ENCODE data around the gene IFNA7.
"Not testable (repeated sequence)": the region's sequence is repeated elsewhere in the genome, so short reads cannot be mapped to it uniquely, and the experiment has no call there.

IFNA7 gene

DNA sequence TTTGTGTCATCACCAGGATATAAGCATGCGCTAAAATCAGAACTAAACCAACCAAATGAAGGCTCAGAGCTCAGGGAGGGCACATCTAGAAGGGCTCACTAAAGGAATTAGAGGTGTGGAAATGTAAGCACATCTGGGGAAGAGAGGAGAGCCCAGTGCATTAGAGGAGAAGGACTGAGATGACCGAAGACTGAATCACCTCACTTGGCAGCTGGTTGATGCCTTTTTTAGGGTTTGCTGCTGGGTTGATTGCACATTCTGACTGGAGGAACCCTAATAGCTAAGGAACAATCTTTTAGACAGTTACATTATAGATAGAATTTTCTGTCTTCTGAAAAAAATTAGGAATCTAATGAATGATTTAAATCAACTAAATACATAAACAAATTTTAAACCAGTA lies 27.3 kb downstream of the IFNA7 start:
- no peaks in the 10 kb centered on the region for H3K27me3 ChIP-seq
- intact Hi-C loops (cut with DNase I; ENCODE audit: low total_unique reads), result no loop called here
- no peaks in the 10 kb centered on the region for H3K36me3 ChIP-seq
- no peak overlapping the region for H3K27ac ChIP-seq
- DNase-seq, result no peak
- TF ChIP-seq, protein P1, sequence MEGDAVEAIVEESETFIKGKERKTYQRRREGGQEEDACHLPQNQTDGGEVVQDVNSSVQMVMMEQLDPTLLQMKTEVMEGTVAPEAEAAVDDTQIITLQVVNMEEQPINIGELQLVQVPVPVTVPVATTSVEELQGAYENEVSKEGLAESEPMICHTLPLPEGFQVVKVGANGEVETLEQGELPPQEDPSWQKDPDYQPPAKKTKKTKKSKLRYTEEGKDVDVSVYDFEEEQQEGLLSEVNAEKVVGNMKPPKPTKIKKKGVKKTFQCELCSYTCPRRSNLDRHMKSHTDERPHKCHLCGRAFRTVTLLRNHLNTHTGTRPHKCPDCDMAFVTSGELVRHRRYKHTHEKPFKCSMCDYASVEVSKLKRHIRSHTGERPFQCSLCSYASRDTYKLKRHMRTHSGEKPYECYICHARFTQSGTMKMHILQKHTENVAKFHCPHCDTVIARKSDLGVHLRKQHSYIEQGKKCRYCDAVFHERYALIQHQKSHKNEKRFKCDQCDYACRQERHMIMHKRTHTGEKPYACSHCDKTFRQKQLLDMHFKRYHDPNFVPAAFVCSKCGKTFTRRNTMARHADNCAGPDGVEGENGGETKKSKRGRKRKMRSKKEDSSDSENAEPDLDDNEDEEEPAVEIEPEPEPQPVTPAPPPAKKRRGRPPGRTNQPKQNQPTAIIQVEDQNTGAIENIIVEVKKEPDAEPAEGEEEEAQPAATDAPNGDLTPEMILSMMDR (IDR thresholded peaks at IDR 0.05), result no peak
- no peaks in the 10 kb centered on the region for H3K9me3 ChIP-seq
- no peak overlapping the region for H3K4me3 ChIP-seq
- no peaks in the 10 kb centered on the region for H3K4me1 ChIP-seq

GRCh38 chr9:21172156-21172555 lies 29.8 kb downstream of the IFNA7 start:
- H3K27ac ChIP-seq, result no peak overlapping the region
- no peaks in the 10 kb centered on the region for H3K27me3 ChIP-seq
- TF ChIP-seq, protein P1 (IDR thresholded peaks at IDR 0.05), result no peak
- H3K4me3 ChIP-seq, result no peak overlapping the region
- H3K4me1 ChIP-seq, result no peaks in the 10 kb centered on the region
- no peaks in the 10 kb centered on the region for H3K9me3 ChIP-seq
- DNase-seq, result no peak
- H3K36me3 ChIP-seq, result no peaks in the 10 kb centered on the region
- intact Hi-C loops (cut with DNase I; ENCODE audit: low total_unique reads), result no loop called here

GRCh38 chr9:21171351-21171750 lies 30.7 kb downstream of the IFNA7 start:
- no peak overlapping the region for H3K27ac ChIP-seq
- no peak overlapping the region for H3K4me3 ChIP-seq
- no peaks in the 10 kb centered on the region for H3K27me3 ChIP-seq
- H3K9me3 ChIP-seq, result no peaks in the 10 kb centered on the region
- intact Hi-C loops (cut with DNase I; ENCODE audit: low total_unique reads), result no loop called here
- no peaks in the 10 kb centered on the region for H3K36me3 ChIP-seq
- TF ChIP-seq, protein P1 (IDR thresholded peaks at IDR 0.05), result no peak
- no peaks in the 10 kb centered on the region for H3K4me1 ChIP-seq
- DNase-seq, result no peak

DNA sequence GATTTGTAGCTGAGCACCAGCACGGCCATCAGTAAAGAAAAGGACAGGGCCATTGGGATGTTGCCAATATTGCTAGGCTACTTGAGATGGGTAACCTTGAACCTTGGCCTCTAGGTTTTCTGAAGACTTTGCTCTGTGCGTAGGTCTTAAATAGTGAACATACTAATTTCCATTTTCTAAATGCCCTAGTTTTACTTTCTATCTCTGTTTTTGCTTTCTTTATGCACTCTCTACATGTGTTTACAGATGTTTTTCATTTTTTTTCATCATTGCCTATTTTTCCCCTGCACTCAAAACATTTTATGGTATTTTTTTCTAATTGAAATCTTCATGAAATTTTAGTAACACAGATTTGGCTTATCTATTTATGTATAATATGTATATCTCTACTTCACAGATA lies 35.4 kb downstream of the IFNA7 start, which contains the start of gene IFNA21:
Gene IFNA21, minus strand, starts transcription at position 101 of the 400 bp plus-strand sequence. Its CDS starts 48 bp downstream, at position 53.
- DNase-seq; H3K4me1 ChIP-seq; H3K27ac ChIP-seq; H3K27me3 ChIP-seq; H3K36me3 ChIP-seq; intact Hi-C loops (cut with DNase I; ENCODE audit: low total_unique reads); H3K9me3 ChIP-seq; H3K4me3 ChIP-seq: not testable (repeated sequence)

- no peaks in the 10 kb centered on the region for H3K4me1 ChIP-seq
- TF ChIP-seq, protein P1 (IDR thresholded peaks at IDR 0.05), result no peak
Observed at GRCh38 chr9:21165516-21165915, 36.5 kb downstream of the IFNA7 start.

GRCh38 chr9:21160178-21160577 lies 41.8 kb downstream of the IFNA7 start:
- intact Hi-C loops (cut with DNase I; ENCODE audit: low total_unique reads), result no loop called here
- no peak for DNase-seq
- H3K27ac ChIP-seq, result no peak overlapping the region
- no peaks in the 10 kb centered on the region for H3K9me3 ChIP-seq
- H3K4me1 ChIP-seq, result no peaks in the 10 kb centered on the region
- H3K36me3 ChIP-seq, result no peaks in the 10 kb centered on the region
- TF ChIP-seq, protein P1 (IDR thresholded peaks at IDR 0.05), result no peak
- no peak overlapping the region for H3K4me3 ChIP-seq
- H3K27me3 ChIP-seq, result no peaks in the 10 kb centered on the region

More at GRCh38 chr9:21165516-21165915, 36.5 kb downstream of the IFNA7 start:
- no peaks in the 10 kb centered on the region for H3K27me3 ChIP-seq
- H3K27ac ChIP-seq, result no peak overlapping the region
- no peak overlapping the region for H3K4me3 ChIP-seq
- no peaks in the 10 kb centered on the region for H3K9me3 ChIP-seq
- H3K36me3 ChIP-seq, result no peaks in the 10 kb centered on the region
- intact Hi-C loops (cut with DNase I; ENCODE audit: low total_unique reads), result no loop called here
- DNase-seq, result no peak
